DLD1 (cell line): Measurements from ENCODE around the gene MAP3K2.

Experiments
- in situ Hi-C: cut with HindIII; loops from 2 replicates; pipeline ENCODE4 v1.10.0; 2017; ENCODE audit warnings: low sequenced_read_pairs

MAP3K2 gene

GRCh38 chr2:127386764-127387654 lies 766 bp downstream of the MAP3K2 start:
- in situ Hi-C loops: no loop called here

GRCh38 chr2:127386246-127386645 lies 1.5 kb downstream of the MAP3K2 start:
- in situ Hi-C loops: no loop called here

GRCh38 chr2:127384529-127384928 lies 3.2 kb downstream of the MAP3K2 start:
- in situ Hi-C loops: no loop called here

GRCh38 chr2:127382831-127383230 lies 4.9 kb downstream of the MAP3K2 start:
- in situ Hi-C loops: no loop called here

- in situ Hi-C loops: no loop called here
These were observed 6.0 kb downstream of the MAP3K2 start for GRCh38 chr2:127381762-127382161.

GRCh38 chr2:127379712-127380355 lies 7.9 kb downstream of the MAP3K2 start:
- in situ Hi-C loops: no loop called here

- in situ Hi-C loops: no loop called here
These were observed 9.1 kb downstream of the MAP3K2 start for GRCh38 chr2:127378720-127379119.

- in situ Hi-C loops: no loop called here
These were observed 10.5 kb downstream of the MAP3K2 start for GRCh38 chr2:127377262-127377661.

- in situ Hi-C loops: no loop called here
These were observed 11.5 kb downstream of the MAP3K2 start for GRCh38 chr2:127376257-127376656.

GRCh38 chr2:127373362-127374083 lies 14.3 kb downstream of the MAP3K2 start:
- in situ Hi-C loops: no loop called here

GRCh38 chr2:127371037-127371436 lies 16.7 kb downstream of the MAP3K2 start:
- in situ Hi-C loops: no loop called here

- in situ Hi-C loops: no loop called here
These were observed 17.8 kb downstream of the MAP3K2 start for GRCh38 chr2:127370010-127370409.

GRCh38 chr2:127365211-127365643 lies 22.5 kb downstream of the MAP3K2 start:
- in situ Hi-C loops: no loop called here

GRCh38 chr2:127362971-127363370 lies 24.8 kb downstream of the MAP3K2 start:
- in situ Hi-C loops: no loop called here

- in situ Hi-C loops: no loop called here
These were observed 25.6 kb downstream of the MAP3K2 start for GRCh38 chr2:127361929-127362885.

GRCh38 chr2:127360242-127360641 lies 27.5 kb downstream of the MAP3K2 start:
- in situ Hi-C loops: no loop called here

- in situ Hi-C loops: no loop called here
These were observed 28.3 kb downstream of the MAP3K2 start for GRCh38 chr2:127359520-127359919.

- in situ Hi-C loops: no loop called here
These were observed 28.8 kb downstream of the MAP3K2 start for GRCh38 chr2:127358971-127359370.

GRCh38 chr2:127358044-127358443 lies 29.7 kb downstream of the MAP3K2 start:
- in situ Hi-C loops: no loop called here

GRCh38 chr2:127357591-127357990 lies 30.2 kb downstream of the MAP3K2 start:
- in situ Hi-C loops: no loop called here
